Measurements from ENCODE around the gene SKP1. TPM values are rescaled to one million over a fixed set of nuclear protein-coding genes. Genes with fewer than 3 reads are reported as not detected.

The SKP1 gene
- total RNA-seq, 2 donors from 2014 or later: 357 to 427 TPM

GRCh38 chr5:134113363-134113889, 63.3 kb downstream of the SKP1 start:
- peak overlapping the region; percentile 66 for H3K4me3 Mint-ChIP-seq
- peaks cover 10% of the 10 kb centered on the region for H3K4me1 Mint-ChIP-seq
- peaks cover 17% of the 10 kb centered on the region for H3K36me3 ChIP-seq (ENCODE audit: control insufficient read depth, insufficient read depth, low read length)
- peaks cover 26% of the 10 kb centered on the region for H3K27me3 Mint-ChIP-seq (ENCODE audit: insufficient read depth)
- no peak overlapping the region for H3K27ac ChIP-seq (ENCODE audit: low read depth, low read length)
- H3K27me3 ChIP-seq (ENCODE audit: control insufficient read depth, insufficient read depth, low read length, poor library complexity, severe bottlenecking): no peaks in the 10 kb centered on the region
- H3K36me3 Mint-ChIP-seq (ENCODE audit: low read depth): peaks cover 7% of the 10 kb centered on the region
- no peaks in the 10 kb centered on the region for H3K9me3 Mint-ChIP-seq
- H3K4me1 ChIP-seq (ENCODE audit: control insufficient read depth, insufficient read depth, low read length): peaks cover 3% of the 10 kb centered on the region
- peak; percentile 60 for DNase-seq
- TF ChIP-seq CTCF (conservative IDR thresholded peaks at IDR 0.05): no peak
- H3K27ac Mint-ChIP-seq: peak overlapping the region; percentile 89
- 90 to 92% methylated on average over 19 to 30 of the region's 30 CpGs for WGBS, 2 experiments (ENCODE audit: insufficient coverage in 1 of 2, insufficient read length in 1 of 2)
- no peak overlapping the region for H3K9ac ChIP-seq (ENCODE audit: extremely low read depth, low read length, poor library complexity, severe bottlenecking)
- no peak overlapping the region for H3K4me3 ChIP-seq (ENCODE audit: low read length)
- no peaks in the 10 kb centered on the region for H3K9me3 ChIP-seq (ENCODE audit: control insufficient read depth, low read length)

- Histone ChIP-seq H3K36me3 (ENCODE audit: control insufficient read depth, insufficient read depth, low read length) (peaks cover 17% of the 10 kb centered on the region), H3K4me1 (ENCODE audit: control insufficient read depth, insufficient read depth, low read length) (peaks cover 3% of the 10 kb centered on the region), H3K9ac (ENCODE audit: extremely low read depth, low read length, poor library complexity, severe bottlenecking) (no peak overlapping the region), H3K9me3 (ENCODE audit: control insufficient read depth, low read length) (no peaks in the 10 kb centered on the region), H3K27ac (ENCODE audit: low read depth, low read length) (no peak overlapping the region), H3K4me3 (ENCODE audit: low read length) (no peak overlapping the region), H3K27me3 (ENCODE audit: control insufficient read depth, insufficient read depth, low read length, poor library complexity, severe bottlenecking) (no peaks in the 10 kb centered on the region)
- Mint-ChIP-seq H3K9me3 (no peaks in the 10 kb centered on the region), H3K27me3 (ENCODE audit: insufficient read depth) (peaks cover 26% of the 10 kb centered on the region), H3K27ac (no peak overlapping the region), H3K4me1 (peaks cover 10% of the 10 kb centered on the region), H3K36me3 (ENCODE audit: low read depth) (peaks cover 7% of the 10 kb centered on the region), H3K4me3 (no peak overlapping the region)
- no peak for TF ChIP-seq CTCF (conservative IDR thresholded peaks at IDR 0.05)
- DNase-seq: no peak
- 92% methylated on average over 4 to 18 of the region's 18 CpGs for WGBS, 2 experiments (ENCODE audit: insufficient coverage in 1 of 2, insufficient read length in 1 of 2)
Observed at GRCh38 chr5:134112726-134113362, 63.9 kb downstream of the SKP1 start.

GRCh38 chr5:134111741-134112647, 64.8 kb downstream of the SKP1 start:
- peaks cover 3% of the 10 kb centered on the region for H3K4me1 ChIP-seq (ENCODE audit: control insufficient read depth, insufficient read depth, low read length)
- H3K36me3 Mint-ChIP-seq (ENCODE audit: low read depth): peaks cover 3% of the 10 kb centered on the region
- no peak overlapping the region for H3K9ac ChIP-seq (ENCODE audit: extremely low read depth, low read length, poor library complexity, severe bottlenecking)
- peaks cover 9% of the 10 kb centered on the region for H3K36me3 ChIP-seq (ENCODE audit: control insufficient read depth, insufficient read depth, low read length)
- H3K4me1 Mint-ChIP-seq: peaks cover 10% of the 10 kb centered on the region
- no peak overlapping the region for H3K4me3 ChIP-seq (ENCODE audit: low read length)
- no peak overlapping the region for H3K27ac Mint-ChIP-seq
- DNase-seq: no peak
- H3K27me3 Mint-ChIP-seq (ENCODE audit: insufficient read depth): peaks cover 26% of the 10 kb centered on the region
- no peaks in the 10 kb centered on the region for H3K9me3 ChIP-seq (ENCODE audit: control insufficient read depth, low read length)
- WGBS, 2 experiments (ENCODE audit: insufficient coverage in 1 of 2, insufficient read length in 1 of 2): 92 to 95% methylated on average over 5 to 6 of the region's 6 CpGs
- H3K9me3 Mint-ChIP-seq: no peaks in the 10 kb centered on the region
- no peak overlapping the region for H3K27ac ChIP-seq (ENCODE audit: low read depth, low read length)
- no peak for TF ChIP-seq CTCF (conservative IDR thresholded peaks at IDR 0.05)
- H3K4me3 Mint-ChIP-seq: no peak overlapping the region
- H3K27me3 ChIP-seq (ENCODE audit: control insufficient read depth, insufficient read depth, low read length, poor library complexity, severe bottlenecking): no peaks in the 10 kb centered on the region
